Measurements from ENCODE around the gene MSMP. TPM values are rescaled to one million over a fixed set of nuclear protein-coding genes. Genes with fewer than 3 reads are reported as not detected.
A peak's percentile ranks its signal among the peaks of the same experiment; 100 is the strongest.

The MSMP gene
- total RNA-seq, 1 experiment from 2014 or later, result not detected

DNA sequence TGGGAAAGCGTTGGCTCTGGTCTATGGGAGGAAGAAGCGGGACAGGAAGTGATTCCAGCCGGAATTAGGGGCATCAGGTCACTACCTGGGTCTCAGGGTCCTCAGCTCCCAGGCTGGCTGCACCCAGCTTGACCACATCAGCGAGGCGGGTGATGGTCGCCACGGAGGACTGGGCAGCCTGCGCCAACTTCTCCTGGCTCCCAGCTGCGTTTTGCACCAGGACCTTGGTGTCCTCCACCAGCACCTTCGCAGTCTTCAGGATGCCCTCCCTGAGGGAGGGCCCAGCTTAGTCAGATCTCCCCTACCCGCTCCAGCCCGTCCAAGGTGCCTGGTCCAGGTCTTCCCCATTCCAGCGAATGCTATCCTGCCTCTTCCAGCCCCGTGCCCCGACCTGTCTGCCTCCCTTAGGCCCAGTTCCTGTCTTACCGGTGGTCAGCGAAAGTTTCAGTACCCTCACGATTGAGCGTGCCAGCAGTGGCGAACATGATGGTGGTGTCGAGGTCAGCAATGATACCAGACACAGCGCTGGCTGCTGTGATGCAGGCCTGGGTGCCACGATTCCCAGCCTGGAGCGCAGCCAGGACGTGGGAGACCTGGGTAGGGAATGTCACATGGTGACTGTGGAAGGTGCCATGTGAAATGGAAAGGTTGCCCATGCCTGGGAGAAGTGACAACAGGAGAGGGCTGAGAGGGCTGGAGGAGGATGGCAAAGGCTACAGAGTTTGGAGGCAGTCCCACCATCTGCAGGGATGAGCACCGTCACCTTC, 50.0 kb downstream of the MSMP start:
- no peaks in the 10 kb centered on the region for H3K9me3 ChIP-seq (ENCODE audit: low read depth, low read length, poor library complexity, severe bottlenecking)
- DNase-seq (ENCODE audit: low spot score), result no peak
- intact Hi-C loops (cut with micrococcal nuclease; ENCODE audit: unreplicated experiment), result no loop called here
- no peaks in the 10 kb centered on the region for H3K4me1 ChIP-seq (ENCODE audit: insufficient read depth, low read length, poor library complexity, severe bottlenecking)
- H3K36me3 ChIP-seq (ENCODE audit: insufficient read depth, low read length, poor library complexity, severe bottlenecking), result peaks cover 96% of the 10 kb centered on the region
- ChIA-PET CTCF (no interaction called here), POLR2A (ENCODE audit: low non-redundant PET) (no interaction called here)
- H3K27me3 ChIP-seq (replicated peaks; ENCODE audit: insufficient read depth, low read depth, low read length, poor library complexity), result no peaks in the 10 kb centered on the region
- H3K27ac ChIP-seq (ENCODE audit: low read depth, low read length, poor library complexity, severe bottlenecking), result no peak overlapping the region
- TF ChIP-seq, protein P1, sequence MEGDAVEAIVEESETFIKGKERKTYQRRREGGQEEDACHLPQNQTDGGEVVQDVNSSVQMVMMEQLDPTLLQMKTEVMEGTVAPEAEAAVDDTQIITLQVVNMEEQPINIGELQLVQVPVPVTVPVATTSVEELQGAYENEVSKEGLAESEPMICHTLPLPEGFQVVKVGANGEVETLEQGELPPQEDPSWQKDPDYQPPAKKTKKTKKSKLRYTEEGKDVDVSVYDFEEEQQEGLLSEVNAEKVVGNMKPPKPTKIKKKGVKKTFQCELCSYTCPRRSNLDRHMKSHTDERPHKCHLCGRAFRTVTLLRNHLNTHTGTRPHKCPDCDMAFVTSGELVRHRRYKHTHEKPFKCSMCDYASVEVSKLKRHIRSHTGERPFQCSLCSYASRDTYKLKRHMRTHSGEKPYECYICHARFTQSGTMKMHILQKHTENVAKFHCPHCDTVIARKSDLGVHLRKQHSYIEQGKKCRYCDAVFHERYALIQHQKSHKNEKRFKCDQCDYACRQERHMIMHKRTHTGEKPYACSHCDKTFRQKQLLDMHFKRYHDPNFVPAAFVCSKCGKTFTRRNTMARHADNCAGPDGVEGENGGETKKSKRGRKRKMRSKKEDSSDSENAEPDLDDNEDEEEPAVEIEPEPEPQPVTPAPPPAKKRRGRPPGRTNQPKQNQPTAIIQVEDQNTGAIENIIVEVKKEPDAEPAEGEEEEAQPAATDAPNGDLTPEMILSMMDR (conservative IDR thresholded peaks at IDR 0.05; ENCODE audit: low read depth, low read length), result no peak
- no peak for TF ChIP-seq EZH2 (IDR thresholded peaks at IDR 0.05; ENCODE audit: borderline replicate concordance, low read depth, low read length, poor library complexity, severe bottlenecking)
- no peak overlapping the region for H3K4me3 ChIP-seq (ENCODE audit: low read depth, low read length, poor library complexity, severe bottlenecking)
- TSS peak; percentile 39 for BruUV-seq (replicated peaks)

Small RNAs within 50 kb of the gene (microRNA-seq; reads per million reads assigned to microRNA genes)
- gene MIR6852 (1.3 reads per million), gene MIR6853 (not detected)

Other genes with a start within 250 kb of the MSMP start
- 31.8 and 31.9 TPM in 2 replicates for gene TESK1, start 149.0 kb downstream of the MSMP start, total RNA-seq (2021)
- gene CD72, start 135.9 kb downstream of the MSMP start, total RNA-seq (2021), result not detected in 2 replicates
- gene SIT1, start 103.3 kb downstream of the MSMP start, total RNA-seq (2021), result not detected in 2 replicates
- 13,531 and 14,573 TPM in 2 replicates for gene RMRP, start 96.3 kb downstream of the MSMP start, total RNA-seq (2021)
- gene CCDC107, start 96.0 kb downstream of the MSMP start, total RNA-seq (2021), result 12.9 and 16.4 TPM in 2 replicates
- gene ARHGEF39, start 89.1 kb downstream of the MSMP start, total RNA-seq (2021), result 25.0 and 27.7 TPM in 2 replicates
- 0.32 and 1.4 TPM in 2 replicates for gene CA9, start 80.3 kb downstream of the MSMP start, total RNA-seq (2021)
- 39.2 and 44.3 TPM in 2 replicates for gene TPM2, start 64.4 kb downstream of the MSMP start, total RNA-seq (2021)
- 173 and 178 TPM in 2 replicates for gene TLN1, start 22.1 kb downstream of the MSMP start, total RNA-seq (2021)
- gene CREB3, start 21.6 kb downstream of the MSMP start, total RNA-seq (2021), result 27.6 and 29.1 TPM in 2 replicates
- 67.6 and 70.5 TPM in 2 replicates for gene GBA2, start 5.0 kb downstream of the MSMP start, total RNA-seq (2021)
- 21.9 and 26.3 TPM in 2 replicates for gene RGP1, start 5.0 kb downstream of the MSMP start, total RNA-seq (2021)
- 4.7 and 9.1 TPM in 2 replicates for gene NPR2, start 37.3 kb upstream of the MSMP start, total RNA-seq (2021)
- 1.1 and 1.4 TPM in 2 replicates for gene SPAG8, start 58.0 kb upstream of the MSMP start, total RNA-seq (2021)
- gene HINT2, start 60.8 kb upstream of the MSMP start, total RNA-seq (2021), result 51.5 and 68.9 TPM in 2 replicates
- gene FAM221B, start 74.5 kb upstream of the MSMP start, total RNA-seq (2021), result not detected in 2 replicates
- gene TMEM8B, start 75.0 kb upstream of the MSMP start, total RNA-seq (2021), result 6.9 and 10.9 TPM in 2 replicates
- gene OR13J1, start 116.1 kb upstream of the MSMP start, total RNA-seq (2021), result not detected in 2 replicates
- gene HRCT1, start 151.9 kb upstream of the MSMP start, total RNA-seq (2021), result 0.33 TPM in 1 of 2 replicates, not detected in the other
- 0.37 TPM in 1 of 2 replicates, not detected in the other for gene SPAAR, start 155.2 kb upstream of the MSMP start, total RNA-seq (2021)
- not detected in 2 replicates for gene OR2S2, start 203.9 kb upstream of the MSMP start, total RNA-seq (2021)

Data from A673 (cell line).